ENCODE measurements around the gene PDGFC.
"Not testable (repeated sequence)": the region's sequence is repeated elsewhere in the genome, so short reads cannot be mapped to it uniquely, and the experiment has no call there.

PDGFC gene

GRCh38 chr4:156896527-156896926 lies 75.1 kb downstream of the PDGFC start:
- FAIRE-seq = no peak

GRCh38 chr4:156894234-156894633 lies 77.4 kb downstream of the PDGFC start:
- FAIRE-seq = no peak

- no peak for FAIRE-seq
Measured at GRCh38 chr4:156892805-156893204, 78.8 kb downstream of the PDGFC start.

GRCh38 chr4:156889616-156890594 lies 81.7 kb downstream of the PDGFC start:
- FAIRE-seq = no peak

- no peak for FAIRE-seq
Measured at GRCh38 chr4:156888762-156889161, 82.8 kb downstream of the PDGFC start.

GRCh38 chr4:156886481-156886880 lies 85.1 kb downstream of the PDGFC start:
- no peak for FAIRE-seq

GRCh38 chr4:156885374-156885773 lies 86.2 kb downstream of the PDGFC start:
- FAIRE-seq = no peak

- no peak for FAIRE-seq
Measured at GRCh38 chr4:156884183-156884582, 87.4 kb downstream of the PDGFC start.

- no peak for FAIRE-seq
Measured at GRCh38 chr4:156875704-156876103, 95.9 kb downstream of the PDGFC start.

GRCh38 chr4:156875055-156875454 lies 96.5 kb downstream of the PDGFC start:
- no peak for FAIRE-seq

- no peak for FAIRE-seq
Measured at GRCh38 chr4:156873799-156874198, 97.8 kb downstream of the PDGFC start.

GRCh38 chr4:156870861-156871260 lies 100.7 kb downstream of the PDGFC start:
- FAIRE-seq = no peak

GRCh38 chr4:156870131-156870530 lies 101.5 kb downstream of the PDGFC start:
- no peak for FAIRE-seq

GRCh38 chr4:156866088-156866487 lies 105.5 kb downstream of the PDGFC start:
- FAIRE-seq = not testable (repeated sequence)

- no peak for FAIRE-seq
Measured at GRCh38 chr4:156865451-156865850, 106.1 kb downstream of the PDGFC start.

GRCh38 chr4:156858071-156858470 lies 113.5 kb downstream of the PDGFC start:
- FAIRE-seq = no peak

GRCh38 chr4:156838761-156839160 lies 132.8 kb downstream of the PDGFC start:
- FAIRE-seq = no peak

GRCh38 chr4:156837625-156838345 lies 133.8 kb downstream of the PDGFC start:
- no peak for FAIRE-seq

- no peak for FAIRE-seq
Measured at GRCh38 chr4:156832886-156833285, 138.7 kb downstream of the PDGFC start.

GRCh38 chr4:156830351-156830750 lies 141.2 kb downstream of the PDGFC start:
- FAIRE-seq = no peak

GRCh38 chr4:156829201-156829873 lies 142.3 kb downstream of the PDGFC start:
- no peak for FAIRE-seq

- no peak for FAIRE-seq
Measured at GRCh38 chr4:156827519-156827918, 144.1 kb downstream of the PDGFC start.

GRCh38 chr4:156825074-156825473 lies 146.5 kb downstream of the PDGFC start:
- no peak for FAIRE-seq

Measured in TTC549 (cell line).